GM23338 (cell line): ENCODE results near the gene RAD51B. TPM values are rescaled to one million over a fixed set of nuclear protein-coding genes. Genes with fewer than 3 reads are reported as not detected.

Experiments
- ATAC-seq: fragments of 200-7000 bp; cut with Tn5 transposase; 3 replicates; pipeline ENCODE4 v1.9.1; 2020
- DNase-seq: peaks from one replicate; pipeline ENCODE4 v3.0.0-alpha.2; 2015; ENCODE audit warnings: low spot score
- H2AFZ ChIP-seq: fragments of 200-600 bp; sonication (generic); 2 replicates; pipeline ENCODE4 v1.8.0; 2016; ENCODE audit warnings: antibody characterized with exemption, mild to moderate bottlenecking, moderate library complexity
- H3F3A ChIP-seq: fragments of 200-600 bp; sonication (generic); replicated peaks from 2 replicates; pipeline ENCODE4 v1.8.0; 2017; ENCODE audit warnings: antibody characterized with exemption, mixed run types, low read depth
- H3K27ac ChIP-seq: fragments of 200-600 bp; sonication (generic); 2 replicates; pipeline ENCODE4 v1.6.1; 2016; ENCODE audit warnings: low read depth
- H3K27me3 ChIP-seq: fragments of 200-600 bp; sonication (generic); 2 replicates; pipeline ENCODE4 v1.8.0; 2016; ENCODE audit warnings: mild to moderate bottlenecking, mixed run types, moderate library complexity; ENCODE audit not compliant: insufficient read depth
- H3K36me3 ChIP-seq: fragments of 200-600 bp; sonication (generic); 2 replicates; pipeline ENCODE4 v1.8.0; 2016; ENCODE audit warnings: mild to moderate bottlenecking; ENCODE audit not compliant: insufficient read depth
- H3K4me1 ChIP-seq: fragments of 200-600 bp; sonication (generic); 2 replicates; pipeline ENCODE4 v1.8.0; 2016; ENCODE audit warnings: mild to moderate bottlenecking, moderate library complexity; ENCODE audit not compliant: insufficient read depth
- H3K4me2 ChIP-seq: fragments of 200-600 bp; sonication (generic); 2 replicates; pipeline ENCODE4 v1.7.1; 2017; ENCODE audit warnings: mixed run types
- H3K4me3 ChIP-seq: fragments of 200-600 bp; sonication (generic); 2 replicates; pipeline ENCODE4 v1.6.1; 2016; ENCODE audit warnings: mixed run types
- H3K79me2 ChIP-seq: fragments of 200-600 bp; sonication (generic); replicated peaks from 2 replicates; pipeline ENCODE4 v1.8.0; 2017; ENCODE audit warnings: mild to moderate bottlenecking; ENCODE audit not compliant: insufficient read depth
- H3K9me2 ChIP-seq: fragments of 200-600 bp; sonication (generic); 2 replicates; pipeline ENCODE4 v1.8.0; 2017; ENCODE audit not compliant: insufficient read depth
- H4K20me1 ChIP-seq: fragments of 200-600 bp; sonication (generic); replicated peaks from 2 replicates; pipeline ENCODE4 v1.8.0; 2017; ENCODE audit warnings: mild to moderate bottlenecking; ENCODE audit not compliant: insufficient read depth
- H3K27ac Mint-ChIP-seq: 2 replicates; pipeline ENCODE4 v1.8.0; 2020; ENCODE audit warnings: inconsistent platforms, mild to moderate bottlenecking, moderate library complexity, mixed read lengths
- H3K27me3 Mint-ChIP-seq: 3 replicates; pipeline ENCODE4 v1.8.0; 2022; ENCODE audit warnings: low read depth, mild to moderate bottlenecking, moderate library complexity, mixed read lengths, inconsistent platforms; ENCODE audit not compliant: insufficient read depth, poor library complexity
- H3K36me3 Mint-ChIP-seq: 3 replicates; pipeline ENCODE4 v1.8.0; 2021; ENCODE audit warnings: low read depth, mild to moderate bottlenecking, inconsistent platforms, moderate library complexity, mixed read lengths
- H3K4me1 Mint-ChIP-seq: 3 replicates; pipeline ENCODE4 v1.8.0; 2020; ENCODE audit warnings: mild to moderate bottlenecking, inconsistent platforms, mixed read lengths
- H3K4me3 Mint-ChIP-seq: 3 replicates; pipeline ENCODE4 v1.8.0; 2021; ENCODE audit warnings: moderate library complexity, mild to moderate bottlenecking, inconsistent platforms, mixed read lengths
- H3K9me3 Mint-ChIP-seq: 3 replicates; pipeline ENCODE4 v1.8.0; 2020; ENCODE audit warnings: moderate library complexity, mild to moderate bottlenecking, inconsistent platforms, mixed read lengths
- CTCF ChIP-seq, 2 experiments: fragments of 200-600 bp in 1 of 2; sonication (generic) in 1 of 2; conservative IDR thresholded peaks; 2 replicates each; pipeline versions ENCODE4 v1.5.1 to v1.6.1; 2016 to 2017; ENCODE audit warnings: antibody characterized with exemption in 2 of 2, low read depth in 2 of 2, mild to moderate bottlenecking in 2 of 2, moderate library complexity in 1 of 2
- EZH2 ChIP-seq: fragments of 200-600 bp; sonication (generic); IDR thresholded peaks from one replicate; pipeline ENCODE4 v1.8.0; 2017; ENCODE audit warnings: antibody characterized with exemption, mild to moderate bottlenecking, low read depth; ENCODE audit not compliant: unreplicated experiment
- EZH2phosphoT487 ChIP-seq: fragments of 200-600 bp; sonication (generic); IDR thresholded peaks from one replicate; pipeline ENCODE4 v1.8.1; 2018; ENCODE audit warnings: antibody characterized with exemption; ENCODE audit not compliant: unreplicated experiment
- JUNB ChIP-seq: IDR thresholded peaks from one replicate; pipeline ENCODE4 v1.6.1; 2016; ENCODE audit warnings: antibody characterized with exemption; ENCODE audit not compliant: unreplicated experiment
- NANOG ChIP-seq: IDR thresholded peaks from 2 replicates; pipeline ENCODE4 v1.6.1; 2016; ENCODE audit warnings: antibody characterized with exemption, borderline replicate concordance
- STAT1 ChIP-seq: IDR thresholded peaks from one replicate; pipeline ENCODE4 v1.6.1; 2016; ENCODE audit warnings: antibody characterized with exemption; ENCODE audit not compliant: unreplicated experiment
- ZNF331 ChIP-seq: fragments of 250-450 bp; sonication (Bioruptor Pico); IDR thresholded peaks from 2 replicates; pipeline ENCODE4 v1.5.0; 2020; ENCODE audit warnings: low read depth, mild to moderate bottlenecking, moderate library complexity
- ZNF462 ChIP-seq: fragments of 250-450 bp; sonication (Bioruptor Pico); IDR thresholded peaks from 2 replicates; pipeline ENCODE4 v1.5.0; 2020; ENCODE audit warnings: mild to moderate bottlenecking, moderate library complexity
- polyA plus RNA-seq: library from polyadenylated mRNA; unstranded; fragments of >200 nt; fragmentation: Nextera tagmentation; extraction: Ambion mirVana; gene quantifications from 2 replicates; pipeline ENCODE4 v1.2.1, GENCODE V29; 2016
- total RNA-seq: library from RNA; depleted of rRNA; stranded (reverse); fragments of >200 nt; shearing (Covaris generic); gene quantifications from 2 replicates; pipeline ENCODE4 v1.2.3, GENCODE V29; 2014

The RAD51B gene
- total and polyA plus RNA-seq, 2 experiments from 2014 or later: 15.7 to 29.1 TPM

- DNase-seq (no peak), ATAC-seq (no peak)
- H3K9me3 Mint-ChIP-seq: no peaks in the 10 kb centered on the region
- H3F3A ChIP-seq: no peaks in the 10 kb centered on the region
- H3K4me3 Mint-ChIP-seq: no peak overlapping the region
- H3K4me1 Mint-ChIP-seq: peaks cover 13% of the 10 kb centered on the region; the same call in 2 of the 3 replicates
- TF ChIP-seq EZH2phosphoT487 (no peak), ZNF331 (CRISPR knock-in tag) (no peak), CTCF (conservative IDR thresholded peaks at IDR 0.05; ENCODE audit: low read depth in 2 of 2) (no peak), ZNF462 (CRISPR knock-in tag) (no peak), JUNB (no peak), NANOG (no peak), STAT1 (no peak), EZH2 (no peak)
- no peaks in the 10 kb centered on the region for H3K79me2 ChIP-seq
- H3K27ac Mint-ChIP-seq: no peak overlapping the region
- peaks cover 3% of the 10 kb centered on the region; the same call in 1 of the 2 replicates for H3K4me1 ChIP-seq
- H3K36me3 Mint-ChIP-seq: no peaks in the 10 kb centered on the region
- H3K27me3 Mint-ChIP-seq: no peaks in the 10 kb centered on the region
- H3K4me2 ChIP-seq: no peak overlapping the region
- no peaks in the 10 kb centered on the region for H3K27me3 ChIP-seq
- H3K27ac ChIP-seq: no peak overlapping the region
- H3K4me3 ChIP-seq: no peak overlapping the region
- no peaks in the 10 kb centered on the region for H4K20me1 ChIP-seq
- H3K36me3 ChIP-seq: no peaks in the 10 kb centered on the region
- H3K9me2 ChIP-seq: no peaks in the 10 kb centered on the region
- H2AFZ ChIP-seq: no peak overlapping the region
Measured at GRCh38 chr14:68384335-68384734, 564.8 kb downstream of the RAD51B start.
